HEK293T (cell line): Measurements from ENCODE around the gene RNF135.

Experiments used
- ARNT ChIP-seq: fragments of 450-650 bp; IDR thresholded peaks from 2 replicates; pipeline ENCODE4 v1.6.1; 2017; ENCODE audit warnings: mild to moderate bottlenecking
- CTBP1 ChIP-seq: fragments of 450-650 bp; IDR thresholded peaks from 2 replicates; pipeline ENCODE4 v1.6.1; 2016; ENCODE audit warnings: borderline replicate concordance
- SUZ12 ChIP-seq: fragments of 450-650 bp; IDR thresholded peaks from 2 replicates; pipeline ENCODE4 v1.6.1; 2016; ENCODE audit warnings: mild to moderate bottlenecking
- TARDBP ChIP-seq: fragments of 450-650 bp; IDR thresholded peaks from 2 replicates; pipeline ENCODE4 v1.6.1; 2016
- ZNF384 ChIP-seq: fragments of 450-650 bp; IDR thresholded peaks from 2 replicates; pipeline ENCODE4 v1.6.1; 2016

GRCh38 chr17:30965686-30966085 lies 5.2 kb upstream of the RNF135 start:
- TF ChIP-seq ARNT, result no peak
- TF ChIP-seq TARDBP, result no peak
- no peak for TF ChIP-seq SUZ12
- TF ChIP-seq ZNF384, result no peak
- no peak for TF ChIP-seq CTBP1
